ENCODE results near the gene QPCT.
"Not testable (repeated sequence)": the region's sequence is repeated elsewhere in the genome, so short reads cannot be mapped to it uniquely, and the experiment has no call there.

QPCT gene

DNA sequence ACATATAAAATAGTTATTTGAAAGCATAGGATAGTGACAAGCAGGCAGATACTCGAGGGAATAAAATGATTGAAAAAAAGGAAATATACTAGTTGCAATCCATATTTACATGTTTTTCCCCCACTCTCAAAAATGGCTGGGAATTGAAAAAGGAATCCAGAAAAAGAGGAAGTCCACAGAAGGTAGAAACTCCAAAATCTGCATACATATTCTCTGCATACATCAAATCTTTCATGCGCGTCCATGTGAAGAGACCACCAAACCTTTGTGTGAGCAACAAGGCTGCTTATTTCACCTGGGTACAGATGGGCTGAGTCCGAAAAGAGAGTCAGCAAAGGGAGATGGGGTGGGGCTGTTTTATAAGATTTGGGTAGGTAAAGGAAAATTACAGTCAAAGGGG is 36.4 kb downstream of the QPCT start:
- DNase-seq (ENCODE audit: low read depth); H3K4me3 ChIP-seq (ENCODE audit: low read depth, low read length): not testable (repeated sequence)

DNA sequence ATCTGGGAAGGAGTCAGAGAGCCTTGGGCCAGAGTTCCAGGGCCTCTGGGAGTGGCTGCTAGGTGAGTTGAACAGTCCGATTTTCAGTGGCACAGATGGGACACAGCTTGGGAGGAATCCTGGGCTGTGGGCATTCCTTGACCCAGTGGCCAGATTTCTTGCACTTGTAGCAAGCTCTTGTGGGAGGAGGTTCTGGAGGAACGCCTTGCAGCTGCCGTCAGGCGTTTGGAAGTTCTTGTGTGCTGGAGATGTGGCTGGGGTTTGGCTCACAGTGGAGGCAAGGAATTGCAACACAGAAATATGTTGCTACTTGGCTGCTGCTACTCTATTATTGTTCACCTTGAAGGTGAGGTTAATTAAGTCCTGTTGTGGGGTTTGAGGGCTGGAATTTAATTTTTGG is 39.8 kb downstream of the QPCT start:
- peak; percentile 27 for DNase-seq (ENCODE audit: low read depth)
- not testable (repeated sequence) for H3K4me3 ChIP-seq (ENCODE audit: low read depth, low read length)

DNA sequence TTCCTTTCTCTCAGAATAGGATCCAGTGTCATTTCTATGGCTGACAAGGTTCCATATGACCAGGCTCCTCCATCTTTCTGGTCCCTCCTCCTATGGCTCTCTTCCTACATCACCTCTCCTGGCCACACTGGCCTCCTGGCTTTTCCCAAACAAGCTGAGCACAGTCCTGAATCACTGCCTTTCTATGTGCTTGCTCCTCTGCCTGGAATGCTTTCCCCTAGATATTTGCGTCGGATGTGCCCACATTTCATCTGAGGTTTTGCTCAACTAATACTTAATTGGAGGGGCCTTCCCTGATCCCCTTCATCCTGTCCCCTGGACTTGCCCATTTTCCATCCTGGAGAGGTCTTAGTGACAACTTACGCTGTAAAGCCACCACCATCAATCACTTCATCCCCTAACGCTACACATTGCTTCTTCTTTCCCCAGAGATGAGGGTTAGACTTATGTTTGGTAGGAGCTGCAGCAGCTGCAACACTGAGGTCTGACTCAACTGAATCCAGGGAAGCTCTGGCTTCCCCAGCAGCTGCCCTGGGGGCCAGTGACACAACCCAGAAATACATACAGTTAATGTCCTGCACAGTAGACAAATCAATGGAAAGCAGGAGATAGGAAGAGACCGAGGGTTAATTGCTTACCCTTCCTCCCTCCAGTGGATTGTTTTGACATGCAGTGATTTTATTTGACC is 42.9 kb downstream of the QPCT start:
- peak; percentile 67 for DNase-seq (ENCODE audit: low read depth)

DNA sequence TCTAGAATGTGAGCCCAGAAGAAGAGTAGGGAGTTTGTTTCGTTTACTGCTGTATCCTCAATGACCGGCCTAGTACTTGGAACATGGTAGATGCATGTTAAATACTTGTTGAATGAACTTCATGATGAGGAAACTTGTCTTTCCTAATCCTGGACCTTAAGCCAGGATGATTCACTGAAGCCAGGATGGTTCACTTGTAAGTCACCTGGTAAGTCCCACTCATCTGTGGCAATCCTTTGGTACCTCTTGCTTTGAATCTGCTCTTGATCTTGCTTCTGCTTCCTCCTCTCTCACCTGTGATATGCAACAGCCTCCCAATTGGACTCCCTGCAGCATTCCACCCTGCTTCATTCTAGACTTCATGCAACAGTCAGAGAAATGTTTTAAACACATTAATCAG is 43.6 kb downstream of the QPCT start:
- H3K4me3 ChIP-seq (ENCODE audit: low read depth, low read length), result no peak overlapping the region
- peak; percentile 89 for DNase-seq (ENCODE audit: low read depth)

More for the DNA sequence above, 42.9 kb downstream of the QPCT start:
- no peak overlapping the region for H3K4me3 ChIP-seq (ENCODE audit: low read depth, low read length)

DNA sequence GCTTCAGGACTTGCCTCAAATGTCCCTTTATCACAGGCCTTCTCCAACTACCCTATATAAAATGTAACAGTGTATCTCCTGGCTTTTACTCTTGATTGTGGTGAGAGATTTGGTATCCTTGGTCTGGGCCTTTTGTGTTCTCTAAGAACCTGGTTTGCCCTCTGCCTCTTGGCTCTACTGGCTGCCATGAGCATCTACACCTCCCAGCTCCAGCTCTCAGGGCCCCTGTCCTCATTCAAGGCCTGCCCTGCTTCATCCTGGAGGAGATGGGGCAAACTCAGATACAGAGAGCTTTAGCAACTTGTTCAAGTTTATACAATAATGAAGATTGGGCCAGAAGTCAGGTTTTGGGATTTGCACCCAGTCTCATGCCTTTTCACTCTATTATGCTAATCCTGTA is 45.0 kb downstream of the QPCT start:
- no peak for DNase-seq (ENCODE audit: low read depth)
- no peak overlapping the region for H3K4me3 ChIP-seq (ENCODE audit: low read depth, low read length)

DNA sequence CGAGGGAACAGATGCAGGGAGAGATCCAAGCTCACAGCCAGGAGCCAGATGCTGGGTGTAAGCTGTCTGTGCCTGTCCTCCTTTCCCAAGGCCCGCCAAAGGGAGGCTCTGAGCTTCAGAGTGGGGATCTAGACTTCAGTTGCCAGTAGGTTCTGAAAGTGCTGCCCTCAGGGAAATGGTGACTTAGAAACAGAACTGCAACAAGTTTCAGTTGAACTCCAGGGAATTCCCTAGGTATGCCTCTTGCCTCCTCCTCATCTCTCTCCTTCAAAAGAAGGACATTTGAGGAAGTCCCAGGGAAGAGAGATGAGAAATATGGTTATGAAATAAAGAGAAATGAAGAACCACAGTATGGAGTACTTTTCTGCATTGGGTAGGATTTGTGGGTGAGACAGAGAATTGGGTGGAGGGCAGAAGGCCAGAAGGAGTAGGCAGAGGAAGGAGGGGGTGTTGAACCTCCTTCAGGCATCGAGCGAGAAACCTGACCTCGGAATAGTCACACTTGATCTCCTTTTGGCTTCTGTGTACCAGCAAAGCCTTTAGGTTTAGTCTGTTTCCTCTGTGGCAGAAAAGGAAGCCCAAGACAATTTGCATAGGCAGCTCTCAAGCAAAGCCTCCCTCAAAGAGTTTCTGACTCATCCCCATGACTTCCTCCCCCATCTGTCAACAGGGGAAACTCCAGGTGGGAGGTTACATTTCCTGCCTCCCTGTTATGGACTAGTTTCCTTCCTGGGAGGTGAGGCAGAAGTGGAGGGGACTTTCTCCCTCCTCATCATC is 45.7 kb downstream of the QPCT start:
- H3K4me3 ChIP-seq (ENCODE audit: low read depth, low read length), result no peak overlapping the region
- peak; percentile 76 for DNase-seq (ENCODE audit: low read depth)

DNA sequence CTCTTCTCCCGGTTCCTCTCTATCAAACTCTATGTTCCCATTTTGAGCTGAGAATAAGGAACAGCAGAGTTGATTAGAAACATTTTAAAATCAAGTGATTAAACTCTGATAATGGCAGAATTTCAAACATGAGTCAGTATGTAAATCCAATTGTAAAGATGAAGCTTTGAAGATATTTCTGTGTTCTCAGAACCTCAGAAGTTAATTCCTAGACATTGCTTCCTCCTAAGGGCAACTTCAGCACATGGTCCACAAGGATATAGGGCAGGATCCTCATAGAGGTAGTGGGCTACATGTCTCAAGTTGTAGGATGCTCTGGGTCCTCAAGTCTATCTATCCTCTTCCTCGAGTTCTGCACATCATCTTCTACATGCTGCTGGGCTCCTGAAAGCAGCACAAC is 46.3 kb downstream of the QPCT start:
- DNase-seq (ENCODE audit: low read depth), result no peak
- H3K4me3 ChIP-seq (ENCODE audit: low read depth, low read length), result no peak overlapping the region

DNA sequence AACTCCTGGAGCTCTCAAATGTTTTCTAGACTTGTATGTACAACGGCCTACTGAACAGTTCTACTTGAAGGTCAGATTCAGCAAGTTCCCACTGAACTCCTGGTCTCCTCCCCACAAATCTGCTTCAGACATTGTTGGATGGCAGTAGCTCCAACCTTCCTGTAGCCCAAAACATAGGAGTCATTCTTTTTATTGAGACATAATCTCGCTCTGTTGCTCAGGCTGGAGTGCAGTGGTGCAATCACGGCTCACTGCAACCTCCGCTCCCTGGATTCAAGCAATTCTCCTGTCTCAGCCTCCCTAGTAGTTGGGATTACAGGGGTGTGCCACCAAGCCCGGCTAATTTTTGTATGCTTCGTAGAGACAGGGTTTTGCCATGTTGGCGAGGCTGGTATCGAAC is 47.3 kb downstream of the QPCT start:
- no peak overlapping the region for H3K4me3 ChIP-seq (ENCODE audit: low read depth, low read length)
- DNase-seq (ENCODE audit: low read depth), result no peak

DNA sequence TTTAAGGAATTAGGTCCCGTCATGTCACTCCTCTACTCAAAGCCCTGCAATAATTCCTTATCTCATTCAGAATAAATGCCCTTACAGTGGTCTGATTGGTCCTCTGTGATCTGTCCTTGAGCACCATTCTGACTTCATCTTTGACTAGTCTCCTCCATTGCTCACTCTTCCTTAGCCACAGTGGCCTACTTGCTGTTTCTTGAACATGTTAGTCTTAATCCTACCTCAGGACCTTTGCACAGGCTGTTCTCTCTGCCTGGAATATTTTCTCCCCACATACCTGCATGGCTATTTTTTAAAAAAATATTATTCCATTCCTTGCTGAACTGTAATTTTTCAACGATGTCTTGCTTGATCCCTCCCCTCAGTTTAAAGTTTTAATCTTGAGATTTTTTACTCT is 48.0 kb downstream of the QPCT start:
- H3K4me3 ChIP-seq (ENCODE audit: low read depth, low read length), result no peak overlapping the region
- no peak for DNase-seq (ENCODE audit: low read depth)

DNA sequence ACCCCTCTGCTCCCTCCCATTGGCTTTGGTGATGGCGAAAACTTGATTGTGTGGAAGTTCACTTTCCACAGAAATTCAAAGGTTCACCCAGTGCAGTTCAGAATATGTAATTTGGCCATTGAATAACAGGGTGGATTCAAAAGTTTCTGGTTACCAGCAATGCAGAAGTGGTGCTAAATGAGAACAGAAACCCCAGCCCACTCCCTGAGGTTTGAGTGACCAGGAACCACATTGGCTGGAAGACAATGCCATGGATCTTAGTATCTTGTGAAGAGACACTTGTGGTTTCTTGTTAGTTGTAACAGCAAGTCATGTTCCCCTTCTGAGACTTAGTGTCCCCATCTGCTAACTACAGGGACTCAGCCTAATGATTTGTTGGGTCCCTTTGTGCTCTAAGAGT is 49.8 kb downstream of the QPCT start:
- no peak overlapping the region for H3K4me3 ChIP-seq (ENCODE audit: low read depth, low read length)
- DNase-seq (ENCODE audit: low read depth), result no peak

DNA sequence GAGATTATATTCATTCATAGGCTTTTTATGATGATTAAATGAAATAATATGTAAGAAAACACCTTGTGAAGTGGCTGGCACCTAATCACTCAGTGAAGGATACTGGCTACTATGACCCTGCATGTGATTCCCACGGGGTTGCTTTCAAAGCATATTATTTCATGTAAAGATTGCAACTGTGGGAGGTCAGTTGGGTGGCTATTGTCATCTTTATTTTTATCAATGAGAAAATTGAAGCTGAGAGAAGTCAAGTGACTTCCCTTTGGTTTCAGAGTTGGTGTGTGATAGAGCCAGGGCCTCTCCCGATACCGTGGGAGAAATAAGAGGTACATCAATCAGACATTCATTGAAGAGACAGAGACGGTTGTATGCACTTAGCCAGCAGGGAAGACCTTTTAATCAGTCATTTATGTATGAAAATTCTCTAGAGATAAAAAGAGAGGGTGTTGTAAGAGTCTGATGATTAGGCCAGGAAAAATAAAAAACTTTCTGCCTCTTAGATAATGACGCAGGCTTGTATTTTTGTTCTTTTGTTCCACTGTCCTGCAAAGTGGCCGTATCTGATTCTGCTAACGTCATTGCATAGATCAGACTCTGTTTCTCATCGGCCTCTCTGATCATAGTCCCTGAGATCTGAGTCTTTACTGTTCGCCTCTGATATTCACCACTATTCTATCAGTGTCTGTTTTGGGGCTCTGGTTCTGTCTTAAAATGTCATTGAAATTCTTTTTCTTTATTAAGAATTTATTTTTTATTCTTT is 50.5 kb downstream of the QPCT start:
- no peak for DNase-seq (ENCODE audit: low read depth)
- H3K4me3 ChIP-seq (ENCODE audit: low read depth, low read length), result no peak overlapping the region

DNA sequence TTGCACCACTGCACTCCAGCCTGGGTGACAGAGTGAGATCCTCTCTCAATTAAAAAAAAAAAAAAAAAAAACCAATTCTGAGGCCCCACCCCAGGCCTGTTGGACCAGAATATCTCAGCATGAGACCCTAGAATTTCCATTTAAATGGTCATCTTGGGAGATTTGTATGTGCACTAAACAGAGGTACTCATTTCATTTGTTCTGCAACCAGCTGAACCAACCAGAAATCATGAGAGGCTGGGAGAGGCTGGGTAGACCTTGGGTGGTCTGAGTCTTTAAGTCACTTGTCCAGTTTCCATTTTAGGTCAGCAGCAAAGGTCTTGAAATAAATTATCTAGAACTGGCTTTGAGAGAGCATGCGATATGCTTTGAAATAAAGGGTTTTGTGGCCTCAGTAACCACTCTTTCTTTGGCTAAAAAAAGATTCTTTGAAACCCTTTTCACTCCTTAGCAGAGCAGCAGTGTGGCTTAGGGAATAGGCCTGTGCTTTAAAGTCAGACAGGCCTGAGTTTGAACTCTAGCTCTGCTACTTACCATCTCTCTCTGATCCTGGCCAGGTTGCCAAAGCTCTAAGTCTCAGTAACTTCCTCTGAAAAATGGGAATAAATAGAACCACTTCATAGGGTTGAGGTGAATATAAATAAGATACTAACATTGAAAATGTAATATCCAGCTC is 52.6 kb downstream of the QPCT start:
- H3K4me3 ChIP-seq (ENCODE audit: low read depth, low read length), result no peak overlapping the region
- DNase-seq (ENCODE audit: low read depth), result no peak

DNA sequence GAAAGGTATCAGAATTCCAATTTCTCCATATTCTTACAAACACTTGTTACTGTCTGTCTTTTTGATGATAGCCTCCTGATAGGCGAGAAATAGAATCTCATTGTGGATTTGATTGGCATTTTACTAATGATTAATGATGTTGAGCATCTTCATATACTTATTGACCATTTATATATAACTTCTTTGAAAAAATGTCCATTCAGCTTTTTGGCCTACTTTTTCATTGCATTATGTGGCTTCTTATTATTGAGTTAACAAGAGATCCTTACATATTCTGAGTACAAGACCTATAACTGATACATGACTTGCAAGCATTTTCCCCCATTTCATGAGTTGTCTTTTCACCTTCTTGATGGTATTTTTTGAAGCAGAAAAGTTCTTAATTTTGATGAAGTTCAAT is 54.6 kb downstream of the QPCT start:
- no peak for DNase-seq (ENCODE audit: low read depth)
- no peak overlapping the region for H3K4me3 ChIP-seq (ENCODE audit: low read depth, low read length)

DNA sequence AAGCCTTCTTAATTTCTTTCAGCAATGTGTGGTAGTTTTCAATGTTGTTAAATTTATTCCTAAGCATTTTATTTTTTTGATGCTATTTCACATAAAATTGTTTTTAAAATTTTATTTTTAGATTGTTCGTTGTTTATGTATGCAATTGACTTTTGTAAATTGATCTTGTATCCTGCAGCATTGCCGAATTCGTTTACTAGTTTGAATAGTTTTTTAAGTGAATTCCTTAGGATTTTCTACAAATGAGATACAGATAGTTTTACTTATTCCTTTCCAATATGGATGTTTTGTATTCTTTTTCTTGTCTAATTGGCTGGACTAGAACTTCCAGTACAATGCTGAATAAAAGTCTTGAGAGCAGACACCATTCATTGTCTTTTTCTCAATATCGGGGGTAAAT is 55.6 kb downstream of the QPCT start:
- DNase-seq (ENCODE audit: low read depth), result no peak
- no peak overlapping the region for H3K4me3 ChIP-seq (ENCODE audit: low read depth, low read length)

DNA sequence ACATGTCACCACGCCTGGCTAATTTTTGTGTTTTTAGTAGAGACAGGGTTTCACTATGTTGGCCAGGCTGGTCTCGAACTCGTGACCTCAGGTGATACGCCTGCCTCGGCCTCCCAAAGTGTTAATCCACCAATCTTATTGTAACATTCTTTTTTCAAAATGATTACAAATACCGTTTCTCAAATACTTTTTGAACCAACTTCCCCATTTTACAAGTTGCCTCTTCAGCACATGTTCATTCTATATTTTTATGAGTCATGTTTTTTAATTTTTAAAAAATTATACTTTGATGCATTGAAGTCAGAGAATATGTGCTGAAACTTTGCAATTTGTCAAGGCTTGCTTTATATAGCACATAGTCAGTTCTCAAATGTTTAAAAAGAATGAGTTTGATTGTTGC is 58.2 kb downstream of the QPCT start:
- no peak for DNase-seq (ENCODE audit: low read depth)

DNA sequence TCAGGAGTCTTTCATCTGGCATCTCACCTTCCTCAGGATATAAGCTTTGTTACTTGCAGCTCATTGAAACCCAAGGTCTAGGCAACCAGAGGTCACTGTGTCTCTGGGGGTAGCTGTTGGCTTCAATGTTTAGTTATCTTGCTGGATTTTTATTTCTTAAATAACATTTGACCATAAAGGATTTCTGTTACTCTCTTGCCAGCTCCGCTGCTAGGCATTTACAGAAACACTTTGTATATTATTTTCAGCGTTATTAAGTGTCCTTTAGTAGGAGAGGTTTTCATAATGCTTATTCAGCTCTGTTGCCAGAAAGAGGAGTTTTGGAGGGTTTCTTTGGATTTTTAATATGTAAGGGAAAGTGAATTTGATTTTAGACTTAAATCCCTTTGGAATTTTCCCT is 61.4 kb downstream of the QPCT start:
- no peak overlapping the region for H3K4me3 ChIP-seq (ENCODE audit: low read depth, low read length)
- DNase-seq (ENCODE audit: low read depth), result no peak

More for the DNA sequence above, 58.2 kb downstream of the QPCT start:
- no peak overlapping the region for H3K4me3 ChIP-seq (ENCODE audit: low read depth, low read length)

DNA sequence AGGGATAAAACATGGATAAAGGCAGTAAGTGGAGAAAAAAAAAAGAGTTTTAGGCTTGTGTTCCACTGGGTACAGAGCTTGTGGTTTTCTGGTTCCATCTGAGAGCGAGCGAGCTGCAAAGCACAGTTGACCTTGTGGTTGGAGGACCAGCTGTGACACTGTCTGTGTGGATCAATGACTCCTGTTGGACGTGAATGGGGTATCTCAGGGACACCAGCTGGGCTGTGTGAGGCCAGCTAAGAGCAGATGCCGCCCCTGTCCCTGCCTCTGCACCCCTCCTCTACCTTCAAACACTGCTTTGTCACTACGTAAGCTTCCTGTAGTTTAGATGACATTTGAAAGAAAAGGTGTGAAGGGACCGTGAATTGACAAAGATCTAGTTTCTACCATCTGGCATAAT is 67.8 kb downstream of the QPCT start:
- no peak overlapping the region for H3K4me3 ChIP-seq (ENCODE audit: low read depth, low read length)
- no peak for DNase-seq (ENCODE audit: low read depth)

DNA sequence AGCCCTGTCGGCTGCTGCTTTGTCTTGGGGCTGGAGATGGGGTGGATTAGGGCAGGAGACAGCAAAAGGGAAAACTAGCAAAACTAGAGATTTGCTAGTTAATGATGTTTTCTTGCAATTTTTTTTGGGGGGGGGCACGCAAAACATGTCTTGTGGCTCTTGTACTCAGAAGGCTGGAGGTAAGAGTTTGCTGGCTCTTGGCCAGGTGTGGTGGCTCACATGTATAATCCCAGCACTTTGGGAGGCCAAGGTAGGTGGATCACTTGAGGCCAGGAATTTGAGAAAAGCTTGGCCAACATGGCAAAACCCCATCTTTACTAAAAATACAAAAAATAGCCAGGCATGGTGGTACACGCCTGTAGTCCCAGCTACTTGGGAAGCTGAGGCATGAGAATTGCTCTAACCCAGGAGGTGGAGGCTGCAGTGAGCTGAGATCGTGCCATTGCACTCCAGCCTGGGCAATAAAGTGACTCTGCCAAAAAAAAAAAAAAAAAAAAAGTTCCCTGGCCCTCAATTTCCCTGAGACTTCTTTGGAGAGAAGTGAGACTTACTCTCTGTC is 69.6 kb downstream of the QPCT start:
- not testable (repeated sequence) for DNase-seq (ENCODE audit: low read depth); H3K4me3 ChIP-seq (ENCODE audit: low read depth, low read length)

DNA sequence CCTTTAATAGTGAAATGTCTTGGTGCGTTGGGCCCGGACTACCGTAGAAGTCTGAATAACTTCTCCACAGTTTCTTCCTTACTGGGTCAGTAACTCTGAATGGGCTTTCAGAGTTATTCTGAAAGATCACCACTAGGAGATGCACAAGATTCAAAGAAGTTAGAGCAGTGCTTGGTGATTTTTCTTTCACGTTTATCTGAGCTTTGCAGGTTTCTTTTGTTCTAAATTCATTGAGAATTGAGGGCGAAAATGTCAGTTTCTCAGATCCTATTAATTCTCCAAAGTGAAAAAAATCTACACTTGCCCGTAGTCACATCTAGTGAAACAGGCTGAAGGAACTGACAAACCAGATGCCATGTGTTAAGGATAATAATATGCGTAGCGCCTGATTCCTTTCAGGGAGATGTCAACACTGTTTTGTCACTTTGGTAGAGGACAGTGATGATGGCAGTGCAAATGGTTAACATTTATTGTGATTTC is 70.1 kb downstream of the QPCT start:
- no peak overlapping the region for H3K4me3 ChIP-seq (ENCODE audit: low read depth, low read length)
- DNase-seq (ENCODE audit: low read depth), result no peak

All from skeletal muscle cell (primary cell).